ENCODE data around the gene CNDP2. TPM values are rescaled to one million over a fixed set of nuclear protein-coding genes. Genes with fewer than 3 reads are reported as not detected.

CNDP2 gene
- total RNA-seq, 1 experiment from 2014 or later = 161 TPM

DNA sequence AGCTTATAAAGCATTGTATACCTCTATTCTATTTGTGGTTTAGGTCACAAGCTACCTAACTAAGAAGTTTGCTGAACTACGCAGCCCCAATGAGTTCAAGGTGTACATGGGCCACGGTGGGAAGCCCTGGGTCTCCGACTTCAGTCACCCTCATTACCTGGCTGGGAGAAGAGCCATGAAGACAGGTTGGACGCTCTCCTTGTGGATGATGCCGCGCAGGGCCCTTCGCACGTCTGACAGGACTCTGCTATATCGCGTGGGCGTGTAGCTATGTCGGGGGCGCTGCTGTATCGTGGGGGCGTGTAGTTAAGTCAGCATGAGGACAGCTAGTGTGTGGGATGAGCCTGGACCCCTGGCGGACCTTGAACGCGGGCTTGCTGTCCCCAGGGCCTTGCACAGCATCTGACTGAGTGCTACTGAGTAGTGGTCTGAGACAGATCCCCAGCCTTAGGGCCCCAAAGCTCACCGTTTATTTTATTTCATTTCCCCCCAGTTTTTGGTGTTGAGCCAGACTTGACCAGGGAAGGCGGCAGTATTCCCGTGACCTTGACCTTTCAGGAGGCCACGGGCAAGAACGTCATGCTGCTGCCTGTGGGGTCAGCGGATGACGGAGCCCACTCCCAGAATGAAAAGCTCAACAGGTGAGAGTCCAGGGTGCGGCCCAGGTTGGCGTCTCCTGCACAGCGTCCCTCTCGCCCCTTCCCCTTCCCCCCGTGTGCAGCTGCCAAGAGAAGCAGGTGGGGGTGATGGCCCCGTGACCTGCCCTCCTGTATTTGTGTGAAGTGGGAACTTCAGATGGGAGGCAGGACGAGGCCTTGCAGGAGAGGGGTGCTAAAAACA is 22.5 kb downstream of the CNDP2 start:
- H3K4me2 ChIP-seq = no peak overlapping the region
- no peaks in the 10 kb centered on the region for H3K9me2 ChIP-seq (ENCODE audit: insufficient read depth)
- no peak overlapping the region for H2AFZ ChIP-seq
- ChIA-PET POLR2A (ENCODE audit: unreplicated experiment) (interaction anchor here (0.6 kb wide), 1 partner anchor 33 kb away, joined by 7 read pairs; no protein-coding TSS in a partner anchor), CTCF (no interaction called here)
- no peak overlapping the region for H3K27ac ChIP-seq
- H3K4me3 ChIP-seq = no peak overlapping the region
- no peaks in the 10 kb centered on the region for H3K27me3 ChIP-seq (ENCODE audit: insufficient read depth, low read depth)
- no peak for TF ChIP-seq CTCF (conservative IDR thresholded peaks at IDR 0.05)
- TF ChIP-seq EZH2 (IDR thresholded peaks at IDR 0.05; ENCODE audit: low read depth) = no peak
- H3K4me1 ChIP-seq (replicated peaks; ENCODE audit: insufficient read depth) = no peaks in the 10 kb centered on the region
- BruUV-seq (replicated peaks) = no TSS peak
- no peak for DNase-seq
- 0 out of 2 replicates have a peak, but pooled peaks cover 5% of the 10 kb centered on the region for H3F3A ChIP-seq (ENCODE audit: insufficient read depth, low read depth)
- no peaks in the 10 kb centered on the region for H3K9me3 ChIP-seq (ENCODE audit: insufficient read depth, low read depth)
- 0 out of 2 replicates have a peak, but pooled peaks cover 4% of the 10 kb centered on the region for H3K36me3 ChIP-seq (ENCODE audit: low read depth)
- H4K20me1 ChIP-seq (ENCODE audit: insufficient read depth) = no peaks in the 10 kb centered on the region; the same call in 1 of the 2 replicates
- H3K79me2 ChIP-seq (ENCODE audit: low read depth) = no peaks in the 10 kb centered on the region
- intact Hi-C loops (cut with micrococcal nuclease; ENCODE audit: unreplicated experiment) = no loop called here

GRCh38 chr18:74519320-74520095 is 23.3 kb downstream of the CNDP2 start:
- no TSS peak for BruUV-seq (replicated peaks)
- Histone ChIP-seq H3K4me3 (no peak overlapping the region), H3F3A (ENCODE audit: insufficient read depth, low read depth) (0 out of 2 replicates have a peak, but pooled peaks cover 8% of the 10 kb centered on the region), H3K4me2 (no peak overlapping the region), H3K4me1 (replicated peaks; ENCODE audit: insufficient read depth) (no peaks in the 10 kb centered on the region), H3K27me3 (ENCODE audit: insufficient read depth, low read depth) (no peaks in the 10 kb centered on the region), H3K9me3 (ENCODE audit: insufficient read depth, low read depth) (no peaks in the 10 kb centered on the region), H3K27ac (no peak overlapping the region), H2AFZ (no peak overlapping the region), H3K36me3 (ENCODE audit: low read depth) (0 out of 2 replicates have a peak, but pooled peaks cover 4% of the 10 kb centered on the region), H3K9me2 (ENCODE audit: insufficient read depth) (no peaks in the 10 kb centered on the region), H4K20me1 (ENCODE audit: insufficient read depth) (no peaks in the 10 kb centered on the region), H3K79me2 (ENCODE audit: low read depth) (no peaks in the 10 kb centered on the region)
- TF ChIP-seq EZH2 (IDR thresholded peaks at IDR 0.05; ENCODE audit: low read depth) = no peak
- no peak for TF ChIP-seq CTCF (conservative IDR thresholded peaks at IDR 0.05)
- DNase-seq = no peak
- intact Hi-C loops (cut with micrococcal nuclease; ENCODE audit: unreplicated experiment) = no loop called here
- POLR2A ChIA-PET (ENCODE audit: unreplicated experiment) = no interaction called here
- CTCF ChIA-PET = no interaction called here

DNA sequence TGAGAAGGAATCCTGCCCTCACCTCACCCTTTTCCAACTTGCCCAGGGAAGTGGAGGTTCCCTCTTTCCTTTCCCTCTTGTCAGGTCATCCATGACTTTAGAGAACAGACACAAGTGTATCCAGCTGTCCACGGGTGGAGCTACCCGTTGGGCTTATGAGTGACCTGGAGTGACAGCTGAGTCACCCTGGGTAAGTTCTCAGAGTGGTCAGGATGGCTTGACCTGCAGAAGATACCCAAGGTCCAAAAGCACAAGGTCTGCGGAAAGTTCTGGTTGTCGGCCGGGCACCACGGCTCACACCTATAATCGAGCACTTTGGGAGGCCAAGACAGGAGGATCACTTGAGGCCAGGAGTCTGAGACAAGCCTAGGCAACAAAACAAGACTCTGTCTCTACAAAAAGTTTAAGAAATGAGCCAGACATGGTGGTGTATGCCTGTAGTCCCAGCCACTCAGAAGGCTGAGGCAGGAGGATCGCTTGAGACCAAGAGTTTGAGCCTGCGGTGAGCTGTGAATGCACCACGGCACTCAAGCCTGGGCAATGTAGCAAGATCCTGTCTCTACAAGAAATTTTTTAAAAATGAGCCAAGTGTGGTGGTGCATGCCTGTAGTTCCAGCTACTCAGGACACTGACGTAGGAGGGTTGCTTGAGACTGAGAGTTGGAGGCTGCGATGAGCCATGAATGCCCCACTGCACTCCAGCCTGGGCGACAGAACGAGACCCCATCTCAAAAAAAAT is 24.1 kb downstream of the CNDP2 start:
- CTCF ChIA-PET = no interaction called here
- no peaks in the 10 kb centered on the region for H3K79me2 ChIP-seq (ENCODE audit: low read depth)
- H3F3A ChIP-seq (ENCODE audit: insufficient read depth, low read depth) = 0 out of 2 replicates have a peak, but pooled peaks cover 8% of the 10 kb centered on the region
- no peaks in the 10 kb centered on the region for H3K27me3 ChIP-seq (ENCODE audit: insufficient read depth, low read depth)
- intact Hi-C loops (cut with micrococcal nuclease; ENCODE audit: unreplicated experiment) = no loop called here
- H3K9me3 ChIP-seq (ENCODE audit: insufficient read depth, low read depth) = no peaks in the 10 kb centered on the region
- DNase-seq = no peak
- no peak overlapping the region for H3K27ac ChIP-seq
- H3K36me3 ChIP-seq (ENCODE audit: low read depth) = 0 out of 2 replicates have a peak, but pooled peaks cover 4% of the 10 kb centered on the region
- H3K4me1 ChIP-seq (replicated peaks; ENCODE audit: insufficient read depth) = no peaks in the 10 kb centered on the region
- POLR2A ChIA-PET (ENCODE audit: unreplicated experiment) = no interaction called here
- no peaks in the 10 kb centered on the region for H3K9me2 ChIP-seq (ENCODE audit: insufficient read depth)
- TSS peak; percentile 86 for BruUV-seq (replicated peaks)
- no peaks in the 10 kb centered on the region for H4K20me1 ChIP-seq (ENCODE audit: insufficient read depth)
- no peak overlapping the region for H3K4me3 ChIP-seq
- TF ChIP-seq EZH2 (IDR thresholded peaks at IDR 0.05; ENCODE audit: low read depth) (no peak), CTCF (conservative IDR thresholded peaks at IDR 0.05) (no peak)
- H2AFZ ChIP-seq = no peak overlapping the region
- H3K4me2 ChIP-seq = no peak overlapping the region
